HUES48 (cell line): ENCODE results near the gene FAM131C.

Experiments used
- H3K27ac ChIP-seq: one replicate; pipeline ENCODE4 v1.7.0; 2013; ENCODE audit warnings: low read depth, low read length, inconsistent platforms
- H3K27me3 ChIP-seq: 2 replicates; pipeline ENCODE4 v1.6.1; 2013; ENCODE audit warnings: mild to moderate bottlenecking, low read length; ENCODE audit not compliant: control insufficient read depth, insufficient read depth
- H3K36me3 ChIP-seq: 2 replicates; pipeline ENCODE4 v1.6.1; 2013; ENCODE audit warnings: low read length; ENCODE audit not compliant: control insufficient read depth, insufficient read depth
- H3K4me1 ChIP-seq: 2 replicates; pipeline ENCODE4 v1.6.1; 2013; ENCODE audit warnings: mild to moderate bottlenecking, low read length; ENCODE audit not compliant: control insufficient read depth, insufficient read depth
- H3K4me3 ChIP-seq: 2 replicates; pipeline ENCODE4 v1.5.1; 2013; ENCODE audit warnings: mild to moderate bottlenecking, low read depth, low read length
- H3K9ac ChIP-seq: 2 replicates; pipeline ENCODE4 v1.6.1; 2013; ENCODE audit warnings: mild to moderate bottlenecking, low read depth, low read length, moderate library complexity
- H3K9me3 ChIP-seq: 2 replicates; pipeline ENCODE4 v1.6.1; 2013; ENCODE audit warnings: low read length; ENCODE audit not compliant: control insufficient read depth, insufficient read depth

The FAM131C gene

DNA sequence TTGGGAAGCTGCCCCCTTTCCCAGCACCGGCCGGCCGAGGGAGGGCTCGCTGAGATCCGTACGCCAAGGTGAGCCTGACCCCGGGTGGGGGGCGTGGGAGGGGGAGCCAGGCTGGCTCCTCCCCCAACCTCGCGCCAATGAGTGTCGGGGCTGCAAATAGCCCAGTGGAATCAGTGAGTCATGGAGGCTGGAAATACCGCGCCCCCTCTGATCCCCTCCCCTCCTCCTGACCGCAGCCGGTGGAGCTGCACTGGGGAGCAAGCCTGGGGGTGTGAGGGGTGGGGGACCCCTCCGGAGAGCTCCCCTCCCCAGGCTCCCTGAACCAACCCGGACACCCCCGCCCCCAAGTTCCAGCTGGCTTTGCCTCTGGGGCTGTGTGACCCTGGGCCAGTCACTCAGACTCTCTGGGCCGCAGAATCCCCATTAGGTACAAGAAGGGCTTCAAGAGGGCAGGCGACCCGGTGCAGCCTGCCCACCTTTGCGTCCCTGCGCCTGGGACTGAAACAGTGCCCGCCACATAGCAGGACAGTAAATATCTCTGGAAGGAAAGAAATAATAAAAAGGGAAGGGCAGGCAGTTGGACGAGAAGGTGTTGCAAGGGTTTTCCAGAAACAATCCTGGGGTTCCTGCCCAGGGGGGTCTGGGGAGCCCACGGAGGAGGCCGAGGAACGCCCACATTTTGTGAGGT is 60.1 kb downstream of the FAM131C start:
- Histone ChIP-seq H3K9me3 (no peaks in the 10 kb centered on the region), H3K27ac (peak overlapping the region; percentile 87), H3K4me1 (peaks cover 29% of the 10 kb centered on the region), H3K9ac (no peak overlapping the region), H3K27me3 (no peaks in the 10 kb centered on the region), H3K36me3 (no peaks in the 10 kb centered on the region), H3K4me3 (peak overlapping the region; percentile 41)

- Histone ChIP-seq H3K4me1 (peaks cover 29% of the 10 kb centered on the region), H3K4me3 (peak overlapping the region; percentile 41), H3K9me3 (no peaks in the 10 kb centered on the region), H3K36me3 (no peaks in the 10 kb centered on the region), H3K27me3 (no peaks in the 10 kb centered on the region), H3K9ac (no peak overlapping the region), H3K27ac (peak overlapping the region; percentile 87)
Measured at GRCh38 chr1:16012590-16013219, 60.7 kb downstream of the FAM131C start.

DNA sequence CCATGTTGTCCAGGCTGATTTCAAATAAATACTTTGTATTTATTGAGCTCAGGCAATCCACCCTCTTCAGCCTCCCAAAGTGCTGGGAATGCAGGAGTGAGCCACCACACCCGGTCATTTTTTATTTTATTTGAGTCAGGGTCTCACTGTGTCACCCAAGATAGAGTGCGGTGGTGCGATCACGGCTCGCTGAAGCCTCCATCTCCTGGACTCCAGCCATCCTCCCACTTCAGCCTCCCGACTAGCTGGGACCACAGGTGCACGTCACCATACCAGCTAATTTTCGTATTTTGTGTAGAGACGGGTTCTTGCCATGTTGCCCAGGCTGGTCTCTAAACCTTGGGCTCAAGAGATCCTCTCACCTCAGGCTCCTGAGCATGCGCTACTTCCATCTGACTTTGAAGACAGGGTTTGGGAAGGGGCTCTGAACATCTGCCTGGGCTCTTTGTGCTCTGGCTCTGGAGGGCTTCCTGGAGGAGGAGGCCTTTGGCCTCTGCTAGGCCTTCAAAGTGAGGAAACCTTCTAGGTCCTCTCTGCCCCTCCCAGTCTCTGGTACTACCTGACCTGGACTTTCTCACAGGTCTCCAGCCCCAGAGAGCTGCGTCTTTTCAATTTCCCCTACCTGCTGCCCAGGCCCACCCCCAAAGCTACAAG is 61.4 kb downstream of the FAM131C start:
- Histone ChIP-seq H3K9me3 (no peaks in the 10 kb centered on the region), H3K27ac (peak overlapping the region; percentile 87), H3K27me3 (no peaks in the 10 kb centered on the region), H3K4me1 (peaks cover 25% of the 10 kb centered on the region), H3K36me3 (no peaks in the 10 kb centered on the region), H3K4me3 (peak overlapping the region; percentile 41), H3K9ac (no peak overlapping the region)

- no peak overlapping the region for H3K9ac ChIP-seq
- H3K36me3 ChIP-seq = no peaks in the 10 kb centered on the region
- H3K9me3 ChIP-seq = no peaks in the 10 kb centered on the region
- H3K27me3 ChIP-seq = no peaks in the 10 kb centered on the region
- H3K4me1 ChIP-seq = peaks cover 20% of the 10 kb centered on the region
- H3K4me3 ChIP-seq = no peak overlapping the region
- no peak overlapping the region for H3K27ac ChIP-seq
Measured at GRCh38 chr1:16010837-16011236, 62.6 kb downstream of the FAM131C start.

DNA sequence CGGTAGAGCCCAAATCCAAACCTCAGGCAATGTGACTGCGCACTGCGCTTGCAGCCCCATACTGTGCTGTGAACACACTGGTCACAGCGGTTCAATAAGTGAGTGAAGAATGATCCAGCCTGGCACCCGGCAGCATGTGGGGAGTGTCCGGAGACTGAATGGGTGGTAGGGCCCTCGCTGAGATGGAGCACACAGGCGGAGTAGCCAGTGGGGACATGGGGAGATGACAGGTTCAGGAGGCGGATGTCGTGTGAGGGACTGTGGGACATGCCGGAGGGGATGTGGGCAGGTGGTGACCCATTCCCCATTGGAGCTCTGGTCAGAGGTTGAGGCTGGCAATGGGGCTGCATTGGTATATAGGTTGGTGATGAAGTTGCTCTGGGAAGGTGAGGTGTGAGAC is 63.8 kb downstream of the FAM131C start:
- no peak overlapping the region for H3K27ac ChIP-seq
- peaks cover 14% of the 10 kb centered on the region for H3K4me1 ChIP-seq
- H3K27me3 ChIP-seq = no peaks in the 10 kb centered on the region
- no peak overlapping the region for H3K9ac ChIP-seq
- H3K9me3 ChIP-seq = no peaks in the 10 kb centered on the region
- no peak overlapping the region for H3K4me3 ChIP-seq
- no peaks in the 10 kb centered on the region for H3K36me3 ChIP-seq

GRCh38 chr1:16009030-16009460 is 64.4 kb downstream of the FAM131C start:
- H3K36me3 ChIP-seq = no peaks in the 10 kb centered on the region
- H3K27ac ChIP-seq = no peak overlapping the region
- H3K4me3 ChIP-seq = no peak overlapping the region
- no peaks in the 10 kb centered on the region for H3K9me3 ChIP-seq
- no peak overlapping the region for H3K9ac ChIP-seq
- peaks cover 7% of the 10 kb centered on the region for H3K4me1 ChIP-seq
- no peaks in the 10 kb centered on the region for H3K27me3 ChIP-seq
